GM18498 (cell line): ENCODE data around the gene FBXL14.

Source experiments
- ATAC-seq: cut with Tn5 transposase; IDR thresholded peaks from one replicate; pipeline ENCODE4 v1.9.1; 2021; ENCODE audit warnings: mild to moderate bottlenecking, moderate library complexity; ENCODE audit not compliant: unreplicated experiment

The FBXL14 gene, protein sequence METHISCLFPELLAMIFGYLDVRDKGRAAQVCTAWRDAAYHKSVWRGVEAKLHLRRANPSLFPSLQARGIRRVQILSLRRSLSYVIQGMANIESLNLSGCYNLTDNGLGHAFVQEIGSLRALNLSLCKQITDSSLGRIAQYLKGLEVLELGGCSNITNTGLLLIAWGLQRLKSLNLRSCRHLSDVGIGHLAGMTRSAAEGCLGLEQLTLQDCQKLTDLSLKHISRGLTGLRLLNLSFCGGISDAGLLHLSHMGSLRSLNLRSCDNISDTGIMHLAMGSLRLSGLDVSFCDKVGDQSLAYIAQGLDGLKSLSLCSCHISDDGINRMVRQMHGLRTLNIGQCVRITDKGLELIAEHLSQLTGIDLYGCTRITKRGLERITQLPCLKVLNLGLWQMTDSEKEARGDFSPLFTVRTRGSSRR

DNA sequence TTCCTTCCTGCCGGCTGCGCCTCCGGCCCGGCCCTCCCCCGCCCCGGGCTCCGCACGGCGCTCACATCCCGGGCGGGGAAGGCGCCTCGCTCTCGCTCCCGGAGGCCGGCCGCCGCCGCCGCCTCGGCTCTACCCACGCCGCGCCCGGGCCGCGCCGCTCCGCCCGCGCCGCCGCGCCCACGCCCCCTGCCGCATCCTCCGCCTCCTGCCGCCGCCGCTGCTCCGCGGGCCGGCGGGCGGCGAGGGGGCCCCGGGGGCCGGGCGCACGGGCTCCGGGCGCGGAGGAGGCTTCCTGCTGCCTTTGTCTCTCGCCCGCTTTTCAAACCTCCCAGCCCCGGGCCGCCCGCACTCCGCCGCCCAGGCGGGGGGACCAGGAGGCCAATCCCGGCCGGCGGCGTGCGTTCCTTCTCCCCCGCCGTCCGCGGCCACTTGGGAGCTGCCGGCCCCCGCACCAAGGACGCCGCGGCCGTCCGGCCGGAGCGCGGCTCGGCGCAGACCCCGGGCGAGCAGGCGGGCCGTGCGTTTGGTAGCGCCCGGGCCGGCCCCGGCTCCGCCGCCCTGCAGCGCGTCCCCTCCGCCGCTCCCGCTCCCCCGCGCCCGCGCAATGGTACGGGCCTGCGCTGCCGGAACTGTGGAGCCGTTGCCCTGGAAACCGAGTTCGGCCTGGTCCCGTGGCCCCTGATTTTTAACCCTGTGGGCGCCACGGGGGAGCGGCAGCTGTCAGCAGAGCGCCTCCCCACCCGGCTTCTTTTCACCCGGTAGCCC is at the start of gene FBXL14:
FBXL14 (minus strand) TSS at position 321 of the 765 bp plus-strand sequence. CDS start 515 bp downstream, outside the sequence.
- ATAC-seq = peak; percentile 73

DNA sequence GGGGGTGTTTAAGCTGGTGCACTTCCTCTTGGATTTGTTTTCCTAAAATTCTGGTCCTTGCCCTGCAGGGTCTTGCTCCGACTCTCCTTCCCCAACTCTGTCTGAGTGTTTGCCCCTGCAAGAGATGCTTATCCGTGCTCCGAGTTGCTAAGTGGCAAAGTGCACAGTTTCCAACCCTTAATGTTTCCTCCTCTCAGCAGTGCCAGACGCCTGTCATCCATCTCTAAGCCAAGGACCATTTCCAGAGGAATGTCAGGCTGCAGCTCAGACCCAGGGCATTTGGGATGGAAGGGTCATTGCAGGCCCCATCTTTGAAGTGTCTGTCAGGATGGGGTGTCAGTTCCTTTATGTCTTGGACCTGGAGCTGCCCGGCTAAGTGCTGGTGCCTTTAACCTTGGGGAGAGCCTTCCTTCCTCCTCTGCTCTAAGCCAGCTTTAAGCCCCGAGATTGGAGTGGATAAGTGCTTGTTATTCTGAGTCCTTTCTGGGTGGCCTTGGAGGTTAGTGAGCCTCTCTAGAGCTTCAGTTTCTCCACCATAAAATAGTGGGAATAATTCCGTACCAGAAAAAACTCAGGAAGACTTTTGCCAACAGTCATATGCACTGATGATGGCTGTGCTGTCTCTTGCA is 49.6 kb upstream of the FBXL14 start:
- ATAC-seq = no peak

- no peak for ATAC-seq
Observed at GRCh38 chr12:1643043-1643442, 48.7 kb upstream of the FBXL14 start.

DNA sequence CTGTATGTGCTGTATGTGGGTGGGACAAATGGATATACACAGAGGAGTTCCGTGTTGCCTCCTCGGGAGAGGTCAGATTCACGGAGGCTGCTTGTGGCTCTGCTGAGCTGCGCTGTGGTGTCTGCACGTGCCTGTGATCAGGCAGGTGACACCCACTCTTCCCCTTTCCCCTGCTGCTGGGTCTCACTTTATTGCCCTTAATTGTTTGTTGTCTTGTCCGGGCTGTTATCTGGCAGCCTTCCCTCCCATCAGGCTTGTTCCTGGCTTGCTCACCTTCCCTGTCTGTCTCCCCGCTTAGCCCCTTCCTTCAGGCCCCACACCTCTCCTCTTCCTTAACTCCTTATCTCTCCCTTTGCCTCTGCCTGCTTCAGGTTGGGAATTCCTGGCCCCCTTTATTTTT is 48.1 kb upstream of the FBXL14 start:
- no peak for ATAC-seq

- ATAC-seq = no peak
Observed at GRCh38 chr12:1640328-1641234, 46.2 kb upstream of the FBXL14 start.

- no peak for ATAC-seq
Observed at GRCh38 chr12:1639538-1639937, 45.2 kb upstream of the FBXL14 start.

DNA sequence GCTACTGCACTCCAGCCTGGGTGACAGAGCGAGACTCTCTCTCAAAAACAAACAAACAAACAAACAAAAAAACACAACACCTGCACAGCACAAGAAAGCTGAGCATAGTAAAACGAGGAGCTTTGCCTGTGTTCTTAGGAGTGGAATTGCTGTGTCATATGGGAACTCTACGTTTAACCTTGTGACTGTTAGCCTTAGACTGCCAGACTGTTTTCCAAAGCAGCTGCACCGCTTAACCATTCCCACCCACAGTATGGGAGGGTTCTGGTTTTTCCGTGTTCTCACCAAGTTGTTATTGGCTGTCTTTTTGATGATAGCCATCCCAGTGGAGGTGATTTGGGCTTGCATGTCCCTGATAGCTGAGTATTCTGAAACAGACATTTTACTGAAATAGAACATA is 43.8 kb upstream of the FBXL14 start:
- ATAC-seq = no peak

DNA sequence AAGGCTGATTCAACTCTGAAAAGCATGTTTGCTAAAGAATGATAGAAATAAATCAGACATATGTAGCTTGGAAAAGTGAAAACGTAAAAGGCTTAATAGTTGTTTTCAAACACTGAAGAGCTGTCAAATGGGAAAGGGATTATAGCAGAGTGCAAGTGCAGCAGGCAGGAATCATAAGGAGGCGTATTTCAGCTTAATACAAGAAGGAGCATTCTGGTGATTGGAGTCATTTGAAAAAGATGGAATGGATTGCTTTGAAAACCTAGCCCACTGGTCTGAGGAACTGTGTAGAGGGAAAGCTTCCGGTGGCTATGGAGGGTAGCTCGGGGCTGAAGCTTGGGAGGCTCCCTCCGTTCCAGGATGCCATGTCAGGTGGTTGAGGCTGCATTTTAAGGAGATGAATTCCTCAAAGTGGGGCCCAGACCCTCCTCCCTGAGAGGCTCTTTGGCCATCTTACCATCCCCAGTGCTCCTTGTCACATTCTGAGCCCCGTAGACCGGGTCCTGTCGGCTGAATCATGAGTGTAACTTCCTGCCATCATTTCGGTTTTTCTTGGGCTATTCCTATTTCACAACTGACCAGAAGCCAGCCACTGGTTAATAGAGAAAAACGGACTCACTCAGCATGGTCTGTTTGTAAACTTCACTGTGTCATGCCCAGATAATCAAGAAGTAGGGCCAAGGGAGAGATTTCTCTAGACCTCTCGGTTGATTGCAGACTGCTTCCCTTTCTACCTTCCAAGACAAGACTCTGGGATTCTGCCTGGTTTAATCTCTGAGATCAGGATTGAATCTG is 41.1 kb upstream of the FBXL14 start:
- ATAC-seq = no peak

DNA sequence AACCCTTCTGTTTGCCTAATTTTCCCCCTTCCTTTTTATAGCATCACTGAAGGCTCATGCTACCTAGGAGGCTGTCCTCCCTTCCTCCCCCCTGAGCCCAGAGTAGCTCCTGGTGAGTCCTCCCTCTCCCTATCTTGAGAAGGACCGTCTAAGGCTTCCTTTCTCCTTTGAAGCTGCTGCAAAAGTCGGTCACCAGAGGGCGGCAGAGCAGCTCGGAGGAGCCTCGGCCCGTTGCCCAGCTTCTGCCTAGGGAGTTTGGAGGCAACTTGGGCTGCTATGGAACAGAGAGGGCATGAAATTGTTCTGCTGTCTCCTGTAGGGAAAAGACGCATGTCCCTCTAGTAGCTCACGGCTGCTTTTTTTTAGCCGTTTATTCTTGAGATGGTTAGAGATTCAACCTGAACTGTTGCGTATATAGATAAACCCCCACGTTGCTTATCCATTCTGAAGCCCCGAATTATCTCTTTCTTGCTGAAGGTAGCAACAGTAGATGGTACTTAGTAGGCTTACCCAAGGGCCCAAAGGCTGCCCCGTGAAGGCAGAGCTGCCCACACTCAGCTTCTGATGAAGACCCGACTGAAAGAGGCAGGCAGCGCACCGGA is 40.3 kb upstream of the FBXL14 start:
- no peak for ATAC-seq

GRCh38 chr12:1634149-1634548 is 39.8 kb upstream of the FBXL14 start:
- ATAC-seq = no peak

- no peak for ATAC-seq
Observed at GRCh38 chr12:1633459-1633858, 39.1 kb upstream of the FBXL14 start.

DNA sequence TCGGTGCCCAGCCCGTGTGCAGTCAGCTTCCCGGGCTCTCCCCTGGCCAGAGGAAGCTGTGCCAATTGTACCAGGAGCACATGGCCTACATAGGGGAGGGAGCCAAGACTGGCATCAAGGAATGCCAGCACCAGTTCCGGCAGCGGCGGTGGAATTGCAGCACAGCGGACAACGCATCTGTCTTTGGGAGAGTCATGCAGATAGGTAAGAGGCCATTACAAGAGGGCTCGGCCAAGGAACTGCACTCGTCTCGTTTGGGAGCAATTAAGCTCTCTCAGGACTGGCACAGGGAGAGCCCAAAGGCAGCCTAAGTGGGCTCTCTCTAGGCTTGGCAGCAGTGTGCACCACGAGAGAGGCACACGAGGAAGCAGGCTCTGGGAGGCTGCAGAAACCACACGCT is 38.3 kb upstream of the FBXL14 start:
- no peak for ATAC-seq

DNA sequence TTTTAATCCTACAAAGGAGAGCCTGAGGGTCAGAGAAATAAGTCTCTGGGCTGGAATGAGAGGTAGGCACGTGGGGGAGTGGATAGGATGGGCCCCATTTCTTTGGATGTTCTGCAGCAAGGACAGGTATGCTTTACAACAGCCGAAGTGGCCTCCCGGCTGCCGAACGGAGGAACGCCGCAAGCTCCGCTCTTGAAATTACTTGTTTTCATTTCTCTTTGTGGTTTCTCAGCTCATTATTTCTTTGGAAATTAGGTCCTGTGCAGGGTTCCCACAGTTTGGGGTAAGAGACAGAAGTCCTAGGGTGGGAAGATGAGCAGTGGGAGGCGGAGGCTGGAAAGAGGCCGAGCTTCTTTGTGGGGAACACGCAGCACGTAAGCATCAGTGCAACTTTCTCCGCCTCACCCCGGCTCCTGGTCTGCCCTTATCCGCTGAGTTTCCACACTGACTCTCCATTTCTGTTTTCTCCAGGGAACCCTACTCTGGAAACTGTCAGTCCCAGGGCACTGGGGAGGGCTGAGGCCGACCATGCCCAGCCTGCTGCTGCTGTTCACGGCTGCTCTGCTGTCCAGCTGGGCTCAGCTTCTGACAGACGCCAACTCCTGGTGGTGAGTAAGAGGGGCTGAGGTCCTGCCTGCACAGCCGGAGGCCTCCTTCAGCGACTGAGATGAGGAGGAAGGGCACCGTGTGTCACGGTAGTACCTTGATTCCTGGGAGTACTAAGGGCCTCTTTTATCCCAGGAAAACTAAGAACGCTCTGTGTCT is 36.6 kb upstream of the FBXL14 start:
- ATAC-seq = no peak

GRCh38 chr12:1630133-1630826 is 35.9 kb upstream of the FBXL14 start:
- ATAC-seq = no peak

DNA sequence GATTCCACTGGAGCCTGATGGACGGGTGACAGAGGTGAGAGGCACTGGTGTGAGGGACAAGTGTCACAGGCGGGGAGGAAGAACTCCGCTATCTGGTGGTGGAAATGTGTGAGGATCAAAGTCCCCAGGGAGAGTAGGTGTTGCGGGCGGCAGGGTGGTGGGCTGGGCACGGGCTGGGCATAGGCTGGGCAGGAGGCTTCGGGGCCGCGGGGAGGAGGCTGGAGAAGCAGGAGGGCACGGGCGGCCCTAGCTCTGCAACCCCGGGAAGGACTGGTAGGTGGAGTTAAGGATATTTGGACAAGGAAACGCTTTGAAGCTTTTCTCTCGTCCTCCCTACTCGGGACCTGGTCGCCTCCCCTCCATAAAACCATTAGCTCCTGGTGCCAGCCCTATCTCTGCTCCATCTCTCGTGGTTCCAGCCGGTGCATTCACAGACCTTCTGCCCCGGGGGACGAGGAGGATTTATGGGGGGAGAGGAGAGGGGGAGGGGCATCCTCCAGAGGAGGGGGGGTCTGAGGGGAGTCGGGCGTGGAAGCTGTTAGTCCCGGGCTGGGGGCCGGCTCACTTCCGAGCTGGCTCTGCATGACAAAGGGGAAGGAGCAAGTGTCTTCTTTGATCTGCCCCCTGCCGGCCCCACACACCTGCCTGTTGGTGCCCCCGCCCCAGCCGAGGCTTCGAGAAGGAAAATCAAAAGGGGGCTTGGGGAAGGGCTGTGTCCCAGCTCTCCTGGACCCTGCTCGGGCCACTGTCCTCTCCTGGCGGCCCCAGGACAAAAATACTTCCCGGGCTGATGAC is 35.2 kb upstream of the FBXL14 start:
- ATAC-seq = no peak

- no peak for ATAC-seq
Observed at GRCh38 chr12:1628666-1629337, 34.4 kb upstream of the FBXL14 start, which contains the start of gene WNT5B. Gene WNT5B, plus strand, starts transcription at chr12:1629231. Its CDS starts 2,124 bp downstream, at chr12:1631355.

- ATAC-seq = no peak
Observed at GRCh38 chr12:1622406-1622805, 28.0 kb upstream of the FBXL14 start.
